HepG2 (cell line): ENCODE results near the gene RIT2. TPM values are rescaled to one million over a fixed set of nuclear protein-coding genes. Genes with fewer than 3 reads are reported as not detected.

ENCODE experiments used
- ATAC-seq: fragments of 200-7000 bp; cut with Tn5 transposase; 3 replicates; pipeline ENCODE4 v1.9.1; 2020; ENCODE audit warnings: mild to moderate bottlenecking, moderate library complexity
- BruUV-seq: library from RNA; stranded (reverse); fragments of 400-500 nt; replicated peaks from 2 replicates; lab custom pipeline; 2021; lab: Mats Ljungman, UMichigan
- CTCF ChIA-PET: fragments of 300-600 bp; formaldehyde crosslinking; extraction: SDS; loops from one replicate; lab custom pipeline; 2021; ENCODE audit warnings: low total read pairs, inconsistent platforms, low intra/inter-chr PET ratio; lab: Yijun Ruan, JAX
- POLR2A ChIA-PET: fragments of 350-600 bp; sonication (Branson Sonifier 250); formaldehyde crosslinking; loops from one replicate; lab custom pipeline; 2020; ENCODE audit warnings: antibody characterized with exemption, inconsistent platforms; lab: Yijun Ruan, JAX
- DNase-seq: peaks from one replicate; pipeline ENCODE4 v3.0.0-alpha.2; 2015; ENCODE audit warnings: low spot score
- FAIRE-seq: peaks from 3 replicates; lab custom pipeline; 2011; peaks lifted over from hg19 to GRCh38; lab: Jason Lieb, UNC
- H2AFZ ChIP-seq: one replicate; pipeline ENCODE4 v1.6.1; 2011; ENCODE audit warnings: low read length, inconsistent platforms
- H3K27ac ChIP-seq: fragments of 300-600 bp; 3 replicates; pipeline ENCODE4 v1.8.0; 2011; ENCODE audit warnings: mixed run types, mild to moderate bottlenecking, mixed read lengths, low read length, inconsistent platforms; ENCODE audit not compliant: insufficient read depth; ENCODE audit errors: extremely low read length
- H3K27me3 ChIP-seq, 2 experiments: fragments of 200-600 bp in 1 of 2; 2 replicates in 1 of 2; 3 replicates in 1 of 2; pipeline versions ENCODE4 v1.6.0 to v1.8.0; 2011; ENCODE audit warnings: low read length in 2 of 2, mild to moderate bottlenecking in 2 of 2, moderate library complexity in 2 of 2, inconsistent platforms in 1 of 2; ENCODE audit not compliant: insufficient read depth in 2 of 2, control insufficient read depth in 1 of 2
- H3K36me3 ChIP-seq, 2 experiments: fragments of 200-600 bp in 1 of 2; replicated peaks in 1 of 2; 2 replicates in 1 of 2; 3 replicates in 1 of 2; pipeline versions ENCODE4 v1.5.1 to v1.8.0; 2011; ENCODE audit warnings: low read length in 2 of 2, inconsistent platforms in 1 of 2; ENCODE audit not compliant: insufficient read depth in 2 of 2, control insufficient read depth in 1 of 2
- H3K4me1 ChIP-seq: 2 replicates; pipeline ENCODE4 v1.5.1; 2012; ENCODE audit warnings: low read length, inconsistent platforms; ENCODE audit not compliant: insufficient read depth
- H3K4me2 ChIP-seq: 2 replicates; pipeline ENCODE4 v1.6.0; 2011; ENCODE audit warnings: low read depth, low read length, inconsistent platforms
- H3K4me3 ChIP-seq, 3 experiments: fragments of 200-600 bp in 1 of 3; sonication (generic), shearing (Covaris generic) in 1 of 3; replicated peaks in 1 of 3; 2 replicates each; pipeline ENCODE4 v1.5.1; 2011 to 2016; ENCODE audit warnings: low read length in 3 of 3, inconsistent platforms in 2 of 3, low read depth in 2 of 3, mild to moderate bottlenecking in 2 of 3, control low read depth in 1 of 3, mixed read lengths in 1 of 3; ENCODE audit not compliant: insufficient read depth in 1 of 3
- H3K79me2 ChIP-seq: one replicate; pipeline ENCODE4 v1.6.1; 2011; ENCODE audit warnings: low read length, inconsistent platforms; ENCODE audit not compliant: insufficient read depth
- H3K9ac ChIP-seq: 2 replicates; pipeline ENCODE4 v1.6.0; 2011; ENCODE audit warnings: mild to moderate bottlenecking, low read depth, low read length, inconsistent platforms; ENCODE audit not compliant: insufficient read depth
- H3K9me3 ChIP-seq: 2 replicates; pipeline ENCODE4 v1.5.1; 2012; ENCODE audit warnings: mild to moderate bottlenecking, low read length
- H4K20me1 ChIP-seq: 2 replicates; pipeline ENCODE4 v1.6.0; 2011; ENCODE audit warnings: inconsistent platforms, mild to moderate bottlenecking, low read length, moderate library complexity; ENCODE audit not compliant: insufficient read depth
- KDM3A ChIP-seq: IDR thresholded peaks from 2 replicates; pipeline ENCODE4 v1.6.1; 2018; ENCODE audit warnings: low read depth, missing compliant biosample characterization
- ZFP90 ChIP-seq: sonication (generic); formaldehyde crosslinking; IDR thresholded peaks from 2 replicates; pipeline ENCODE4 v1.8.0; 2022; ENCODE audit warnings: missing genetic modification reagents, mild to moderate bottlenecking, inconsistent platforms, borderline replicate concordance
- WGBS: methylation state at CpG from one replicate; pipeline ENCODE4 v1.1.6; 2017; ENCODE audit warnings: low lambda C conversion rate; 5-methylcytosine and 5-hydroxymethylcytosine counted together
- in situ Hi-C: cut with HindIII; loops from 2 replicates; pipeline ENCODE4 v1.10.0; 2017; ENCODE audit warnings: low pct_unique_long_range_greater_than_20kb; ENCODE audit not compliant: extremely low pct_ligation_motif_present
- intact Hi-C: fragments of 100-400 bp; cut with micrococcal nuclease; formaldehyde crosslinking; loops from one replicate; pipeline ENCODE4 v1.10.0; 2022; ENCODE audit not compliant: unreplicated experiment
- polyA plus RNA-seq, 8 experiments: library from polyadenylated mRNA; depleted of rRNA in 3 of 8; stranded (reverse) in 7 of 8; unstranded in 1 of 8; fragments of >200 nt; fragmentation: Illumina TruSeq in 4 of 8; extraction: Trizol in 4 of 8; gene quantifications; 2 replicates each; pipeline versions ENCODE4 v1.2.1 to v1.2.3, GENCODE V29; 2011 to 2016; ENCODE audit warnings: low read depth in 4 of 8, missing spikeins in 1 of 8, mixed read lengths in 1 of 8; ENCODE audit not compliant: insufficient read depth in 1 of 8
- total RNA-seq, 5 experiments: library from RNA; depleted of rRNA; stranded (reverse); fragments of >200 nt; fragmentation: Illumina TruSeq; extraction: Trizol; gene quantifications; 2 replicates each; pipeline ENCODE4 v1.2.3, GENCODE V29; 2016; ENCODE audit warnings: low read depth in 1 of 5
- TF ChIP-seq, protein P1 (sequence below): sonication (generic); formaldehyde crosslinking; IDR thresholded peaks from 2 replicates; pipeline ENCODE4 v1.4.0; 2020; ENCODE audit warnings: missing genetic modification reagents
- TF ChIP-seq, protein P2 (sequence below): IDR thresholded peaks from 2 replicates; pipeline ENCODE4 v1.6.1; 2012; ENCODE audit warnings: low read depth, low read length, improper control_type of control experiment
- TF ChIP-seq, protein P3 (sequence below): sonication (generic); formaldehyde crosslinking; IDR thresholded peaks from 2 replicates; pipeline ENCODE4 v1.4.0; 2020; ENCODE audit warnings: missing genetic modification reagents, borderline replicate concordance

RIT2 gene
- total and polyA plus RNA-seq, 2 of the 13 experiments (the other 11 are each of a cell fraction or from before 2014, with no cell fraction given), result not detected

DNA sequence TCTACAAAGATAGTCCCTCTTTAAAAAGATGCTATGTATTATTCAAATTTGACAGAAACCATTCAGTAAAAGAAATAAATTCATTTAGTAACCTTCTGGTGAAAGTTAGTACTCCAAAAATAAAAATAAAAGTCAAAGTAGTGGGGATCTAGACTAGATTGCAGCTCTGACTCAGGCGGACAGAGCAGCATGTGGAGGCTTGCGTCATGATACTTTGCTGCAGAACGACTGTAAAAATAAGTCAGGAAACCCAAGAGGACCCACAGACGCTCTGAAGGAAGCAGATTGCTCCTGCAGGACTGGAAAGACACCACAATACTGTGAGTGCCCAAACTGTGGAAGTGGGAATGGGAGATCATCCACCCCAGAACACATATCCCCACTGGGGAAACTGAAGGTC lies 301.9 kb downstream of the RIT2 start (continued):
- TF ChIP-seq, protein P1, sequence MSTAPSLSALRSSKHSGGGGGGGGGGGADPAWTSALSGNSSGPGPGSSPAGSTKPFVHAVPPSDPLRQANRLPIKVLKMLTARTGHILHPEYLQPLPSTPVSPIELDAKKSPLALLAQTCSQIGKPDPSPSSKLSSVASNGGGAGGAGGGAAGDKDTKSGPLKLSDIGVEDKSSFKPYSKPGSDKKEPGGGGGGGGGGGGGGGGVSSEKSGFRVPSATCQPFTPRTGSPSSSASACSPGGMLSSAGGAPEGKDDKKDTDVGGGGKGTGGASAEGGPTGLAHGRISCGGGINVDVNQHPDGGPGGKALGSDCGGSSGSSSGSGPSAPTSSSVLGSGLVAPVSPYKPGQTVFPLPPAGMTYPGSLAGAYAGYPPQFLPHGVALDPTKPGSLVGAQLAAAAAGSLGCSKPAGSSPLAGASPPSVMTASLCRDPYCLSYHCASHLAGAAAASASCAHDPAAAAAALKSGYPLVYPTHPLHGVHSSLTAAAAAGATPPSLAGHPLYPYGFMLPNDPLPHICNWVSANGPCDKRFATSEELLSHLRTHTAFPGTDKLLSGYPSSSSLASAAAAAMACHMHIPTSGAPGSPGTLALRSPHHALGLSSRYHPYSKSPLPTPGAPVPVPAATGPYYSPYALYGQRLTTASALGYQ (CRISPR knock-in tag), result no peak

DNA sequence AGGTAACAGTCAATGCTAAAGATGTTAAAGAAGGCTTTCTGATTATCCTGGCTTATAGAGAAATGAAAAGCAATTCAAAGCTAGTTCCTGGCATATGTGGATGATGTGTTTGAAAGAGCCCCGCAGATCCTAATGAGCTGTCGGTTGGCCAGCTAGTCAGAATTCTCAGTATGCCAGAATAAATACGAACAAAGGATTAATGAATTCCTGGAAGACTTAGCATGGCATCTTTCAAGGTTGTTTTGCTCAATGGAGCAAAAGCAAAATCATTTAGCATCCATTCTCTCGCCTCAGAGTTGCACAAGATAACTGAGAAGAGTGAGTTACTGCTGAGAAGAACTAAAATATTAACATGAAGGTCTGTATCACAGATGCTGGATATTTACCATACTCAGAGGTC lies 307.6 kb downstream of the RIT2 start:
- H2AFZ ChIP-seq, result no peak overlapping the region
- H3K9ac ChIP-seq, result no peak overlapping the region
- in situ Hi-C loops, result no loop called here
- H3K27me3 ChIP-seq, result no peaks in the 10 kb centered on the region
- H4K20me1 ChIP-seq, result no peaks in the 10 kb centered on the region
- H3K27ac ChIP-seq, result no peak overlapping the region
- no peaks in the 10 kb centered on the region for H3K79me2 ChIP-seq
- TF ChIP-seq ZFP90 (CRISPR knock-in tag), result no peak
- TF ChIP-seq, protein P2, sequence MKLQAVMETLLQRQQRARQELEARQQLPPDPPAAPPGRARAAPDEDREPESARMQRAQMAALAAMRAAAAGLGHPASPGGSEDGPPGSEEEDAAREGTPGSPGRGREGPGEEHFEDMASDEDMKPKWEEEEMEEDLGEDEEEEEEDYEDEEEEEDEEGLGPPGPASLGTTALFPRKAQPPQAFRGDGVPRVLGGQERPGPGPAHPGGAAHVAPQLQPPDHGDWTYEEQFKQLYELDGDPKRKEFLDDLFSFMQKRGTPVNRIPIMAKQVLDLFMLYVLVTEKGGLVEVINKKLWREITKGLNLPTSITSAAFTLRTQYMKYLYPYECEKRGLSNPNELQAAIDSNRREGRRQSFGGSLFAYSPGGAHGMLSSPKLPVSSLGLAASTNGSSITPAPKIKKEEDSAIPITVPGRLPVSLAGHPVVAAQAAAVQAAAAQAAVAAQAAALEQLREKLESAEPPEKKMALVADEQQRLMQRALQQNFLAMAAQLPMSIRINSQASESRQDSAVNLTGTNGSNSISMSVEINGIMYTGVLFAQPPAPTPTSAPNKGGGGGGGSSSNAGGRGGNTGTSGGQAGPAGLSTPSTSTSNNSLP, result no peak
- no peak for TF ChIP-seq KDM3A (CRISPR knock-in tag)
- TF ChIP-seq, protein P3, sequence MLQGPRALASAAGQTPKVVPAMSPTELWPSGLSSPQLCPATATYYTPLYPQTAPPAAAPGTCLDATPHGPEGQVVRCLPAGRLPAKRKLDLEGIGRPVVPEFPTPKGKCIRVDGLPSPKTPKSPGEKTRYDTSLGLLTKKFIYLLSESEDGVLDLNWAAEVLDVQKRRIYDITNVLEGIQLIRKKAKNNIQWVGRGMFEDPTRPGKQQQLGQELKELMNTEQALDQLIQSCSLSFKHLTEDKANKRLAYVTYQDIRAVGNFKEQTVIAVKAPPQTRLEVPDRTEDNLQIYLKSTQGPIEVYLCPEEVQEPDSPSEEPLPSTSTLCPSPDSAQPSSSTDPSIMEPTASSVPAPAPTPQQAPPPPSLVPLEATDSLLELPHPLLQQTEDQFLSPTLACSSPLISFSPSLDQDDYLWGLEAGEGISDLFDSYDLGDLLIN (CRISPR knock-in tag), result no peak
- H3K9me3 ChIP-seq, result no peaks in the 10 kb centered on the region
- WGBS, result 4% methylated on average over 4 of the region's 4 CpGs
- ATAC-seq (no peak), FAIRE-seq (no peak), DNase-seq (no peak)
- no peaks in the 10 kb centered on the region for H3K36me3 ChIP-seq
- intact Hi-C loops, result no loop called here
- ChIA-PET CTCF (no interaction called here), POLR2A (no interaction called here)
- no peak overlapping the region for H3K4me2 ChIP-seq
- no TSS peak for BruUV-seq
- H3K4me3 ChIP-seq, result no peak overlapping the region
- H3K4me1 ChIP-seq, result no peaks in the 10 kb centered on the region
